ENCODE results near the gene CRYBB3. TPM values are rescaled to one million over a fixed set of nuclear protein-coding genes. Genes with fewer than 3 reads are reported as not detected.

Gene CRYBB3
- total RNA-seq, 2 experiments from 2014 or later = 0.71 to 0.72 TPM

DNA sequence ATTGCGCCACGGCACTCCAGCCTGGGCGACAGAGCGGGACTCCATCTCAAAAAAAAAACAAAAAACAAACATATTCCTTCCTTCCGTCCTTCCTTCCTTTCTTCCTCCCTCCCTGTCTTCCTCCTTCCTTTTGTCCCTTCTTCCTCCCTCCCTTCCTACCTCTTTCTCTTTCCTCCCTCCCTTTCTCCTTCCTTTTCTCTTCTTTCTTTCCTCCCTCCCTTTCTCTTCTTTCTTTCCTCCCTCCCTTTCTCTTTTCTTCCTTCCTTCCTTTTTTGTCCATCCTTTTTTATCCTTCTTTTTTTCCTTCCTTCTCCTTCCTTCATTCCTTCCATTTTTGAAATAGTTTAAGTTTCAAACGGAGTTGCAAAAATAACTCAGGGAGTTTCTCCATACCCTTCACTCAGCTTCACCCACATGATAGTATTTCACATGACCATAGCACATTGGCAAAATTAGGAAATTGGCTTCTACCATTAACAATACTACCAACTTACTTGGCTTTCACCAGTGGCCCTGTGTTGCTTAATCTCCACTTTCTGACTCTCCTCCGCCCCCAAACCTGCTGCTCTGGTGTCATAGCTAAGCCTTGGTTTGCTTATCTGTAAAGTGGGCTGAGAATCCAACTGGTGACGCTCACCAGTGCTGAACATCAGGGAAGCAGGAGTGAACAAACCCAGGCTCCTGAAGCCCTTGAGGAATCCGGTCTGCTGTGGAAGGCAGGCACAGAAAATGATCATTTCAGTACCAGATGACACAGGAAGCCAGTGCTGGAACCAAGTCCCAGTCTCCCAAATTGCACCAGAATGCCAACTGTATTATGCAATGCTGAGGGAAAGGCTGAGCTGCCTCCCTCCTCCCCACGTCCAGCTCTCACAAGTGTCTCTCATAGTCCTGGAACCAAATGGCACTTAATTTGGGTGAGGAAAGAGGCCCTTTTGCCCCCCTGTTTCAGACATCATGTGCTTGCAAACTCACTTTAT is 17.2 kb upstream of the CRYBB3 start:
- no peak for DNase-seq
- Mint-ChIP-seq H3K9me3 (peaks cover 7% of the 10 kb centered on the region), H3K36me3 (peaks cover 21% of the 10 kb centered on the region), H3K27me3 (no peaks in the 10 kb centered on the region), H3K4me1 (peaks cover 2% of the 10 kb centered on the region), H3K4me3 (no peak overlapping the region), H3K27ac (no peak overlapping the region)
- POLR2A ChIA-PET = no interaction called here
- ATAC-seq (ENCODE audit: low read depth) = no peak

DNA sequence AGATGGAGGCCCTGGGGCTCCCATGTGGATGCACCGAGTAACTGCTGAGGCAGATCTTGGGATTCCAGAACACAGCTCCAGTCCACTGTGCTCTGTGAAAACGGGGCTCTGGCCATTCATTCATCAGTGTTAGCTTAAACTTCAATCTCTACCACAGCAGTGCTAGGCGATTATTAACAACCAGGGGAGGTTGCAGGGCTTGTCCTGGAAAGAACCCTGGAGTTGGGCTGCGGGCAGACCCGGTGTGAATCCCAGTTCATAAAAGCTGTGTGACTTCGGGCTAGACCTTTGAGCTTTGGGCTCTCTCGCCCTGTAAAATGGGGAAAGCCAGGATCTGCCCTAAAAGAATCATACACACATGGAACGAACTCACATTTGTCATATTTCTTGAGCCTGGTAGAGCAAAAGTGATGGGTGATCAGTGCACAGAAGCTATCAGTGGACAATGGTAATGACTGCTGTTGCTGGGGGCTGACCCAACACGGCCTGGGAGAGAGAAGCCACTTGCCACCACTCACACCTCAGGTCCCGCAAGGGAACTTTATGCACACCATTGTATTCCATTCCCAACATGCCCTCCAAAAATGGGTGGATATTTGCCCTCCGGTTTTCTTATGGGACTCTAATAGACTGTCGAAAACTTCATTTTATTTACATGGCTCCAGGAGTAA is 15.6 kb upstream of the CRYBB3 start:
- no peak overlapping the region for H3K27ac Mint-ChIP-seq
- no peak for DNase-seq
- ATAC-seq (ENCODE audit: low read depth) = no peak
- H3K9me3 Mint-ChIP-seq = peaks cover 7% of the 10 kb centered on the region
- H3K4me3 Mint-ChIP-seq = no peak overlapping the region
- H3K36me3 Mint-ChIP-seq = peaks cover 18% of the 10 kb centered on the region
- H3K27me3 Mint-ChIP-seq = no peaks in the 10 kb centered on the region
- POLR2A ChIA-PET = no interaction called here
- peaks cover 2% of the 10 kb centered on the region for H3K4me1 Mint-ChIP-seq

DNA sequence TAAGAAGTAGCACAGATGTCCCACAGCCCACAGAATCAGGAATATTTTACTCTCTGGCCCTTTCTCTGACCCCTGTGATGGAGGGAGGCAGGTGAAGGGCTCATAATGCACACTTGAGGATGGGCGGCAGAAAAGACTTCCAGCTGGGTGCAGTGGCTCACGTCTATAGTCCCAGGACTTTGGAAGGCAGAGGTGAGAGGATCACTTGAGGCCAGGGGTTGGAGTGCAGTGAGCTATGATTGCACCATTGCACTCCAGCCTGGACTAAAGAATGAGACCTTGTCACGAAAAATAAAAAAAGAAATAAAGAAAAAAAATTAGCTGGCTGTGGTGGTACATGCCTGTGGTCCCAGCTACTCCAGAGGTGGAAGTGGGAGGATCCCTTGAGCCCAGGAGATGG is 13.5 kb upstream of the CRYBB3 start:
- no peak for ATAC-seq (ENCODE audit: low read depth)

DNA sequence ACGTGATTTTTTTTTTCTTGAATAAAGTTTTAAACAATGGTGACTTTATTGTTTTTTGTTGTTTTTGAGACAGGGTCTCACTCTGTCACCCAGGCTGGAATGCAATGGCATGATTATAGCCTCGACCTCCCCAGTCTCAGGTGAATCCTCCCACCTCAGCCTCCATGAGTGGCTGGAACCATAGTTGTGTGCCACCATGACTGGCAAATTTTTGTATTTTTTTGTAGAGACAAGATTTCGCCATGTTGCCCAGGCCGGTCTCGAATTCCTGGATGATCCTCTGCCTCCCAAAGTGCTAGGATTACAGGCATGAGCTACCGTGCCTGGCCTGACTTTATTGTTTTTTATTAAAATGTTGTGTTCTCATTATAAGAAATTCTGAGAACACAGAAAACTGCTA is 12.2 kb upstream of the CRYBB3 start:
- Mint-ChIP-seq H3K27ac (no peak overlapping the region), H3K27me3 (no peaks in the 10 kb centered on the region)

More for the DNA sequence above, 13.5 kb upstream of the CRYBB3 start:
- H3K4me1 Mint-ChIP-seq = peaks cover 2% of the 10 kb centered on the region
- H3K4me3 Mint-ChIP-seq = no peak overlapping the region
- no peaks in the 10 kb centered on the region for H3K9me3 Mint-ChIP-seq
- DNase-seq = no peak
- H3K27me3 Mint-ChIP-seq = no peaks in the 10 kb centered on the region
- H3K36me3 Mint-ChIP-seq = peaks cover 8% of the 10 kb centered on the region
- POLR2A ChIA-PET = no interaction called here
- no peak overlapping the region for H3K27ac Mint-ChIP-seq

DNA sequence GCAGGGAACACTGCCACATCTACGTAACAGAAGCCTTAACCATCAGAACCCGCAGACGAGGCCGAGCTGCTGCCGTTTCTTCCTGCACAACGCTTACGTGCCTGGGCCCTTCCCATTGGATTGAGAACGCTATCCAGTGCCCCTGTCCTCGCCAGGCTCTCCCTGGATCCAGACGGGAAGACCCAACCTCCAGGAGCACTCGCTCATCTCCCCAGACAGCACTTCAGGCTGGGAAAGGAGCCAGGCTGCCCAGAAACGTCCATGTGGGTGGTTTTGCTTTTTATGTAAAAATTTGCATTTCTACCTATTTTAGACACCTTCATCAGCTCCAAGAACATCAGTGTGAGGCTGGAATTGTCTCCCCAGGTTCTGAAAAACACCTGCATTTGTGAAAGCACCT is 7.3 kb upstream of the CRYBB3 start:
- DNase-seq = no peak
- H3K4me3 Mint-ChIP-seq = no peak overlapping the region
- no peaks in the 10 kb centered on the region for H3K4me1 Mint-ChIP-seq
- H3K9me3 Mint-ChIP-seq = no peaks in the 10 kb centered on the region
- no peak for ATAC-seq (ENCODE audit: low read depth)
- no peak overlapping the region for H3K27ac Mint-ChIP-seq
- no peaks in the 10 kb centered on the region for H3K27me3 Mint-ChIP-seq
- H3K36me3 Mint-ChIP-seq = peaks cover 2% of the 10 kb centered on the region
- POLR2A ChIA-PET = no interaction called here

More for the DNA sequence above, 12.2 kb upstream of the CRYBB3 start:
- Mint-ChIP-seq H3K4me1 (peaks cover 2% of the 10 kb centered on the region), H3K4me3 (no peak overlapping the region), H3K9me3 (no peaks in the 10 kb centered on the region), H3K36me3 (peaks cover 2% of the 10 kb centered on the region)
- no peak for DNase-seq
- no peak for ATAC-seq (ENCODE audit: low read depth)
- POLR2A ChIA-PET = no interaction called here

DNA sequence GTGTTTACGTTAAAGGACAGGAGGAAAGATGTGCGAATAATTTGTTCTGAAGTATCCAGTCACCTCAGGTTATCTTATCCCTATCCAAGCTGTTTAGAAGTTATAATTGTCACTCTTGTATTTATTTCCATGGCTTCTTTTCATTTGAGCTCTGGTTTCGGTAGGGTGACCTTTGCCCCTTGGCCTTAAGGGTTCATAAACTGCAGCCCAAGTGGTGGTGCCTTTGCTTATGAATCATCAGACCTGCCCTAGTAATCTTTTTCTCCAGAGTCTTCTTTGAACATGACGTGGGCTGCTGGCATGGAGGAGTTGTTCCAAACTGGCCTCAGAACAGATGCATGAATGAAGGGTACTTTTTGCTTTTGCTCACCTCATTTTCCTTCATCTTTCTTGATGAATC is 6.5 kb upstream of the CRYBB3 start:
- Mint-ChIP-seq H3K4me1 (no peaks in the 10 kb centered on the region), H3K27me3 (no peaks in the 10 kb centered on the region), H3K27ac (no peak overlapping the region), H3K9me3 (no peaks in the 10 kb centered on the region), H3K36me3 (peaks cover 2% of the 10 kb centered on the region), H3K4me3 (no peak overlapping the region)
- DNase-seq = no peak
- POLR2A ChIA-PET = no interaction called here
- ATAC-seq (ENCODE audit: low read depth) = no peak

DNA sequence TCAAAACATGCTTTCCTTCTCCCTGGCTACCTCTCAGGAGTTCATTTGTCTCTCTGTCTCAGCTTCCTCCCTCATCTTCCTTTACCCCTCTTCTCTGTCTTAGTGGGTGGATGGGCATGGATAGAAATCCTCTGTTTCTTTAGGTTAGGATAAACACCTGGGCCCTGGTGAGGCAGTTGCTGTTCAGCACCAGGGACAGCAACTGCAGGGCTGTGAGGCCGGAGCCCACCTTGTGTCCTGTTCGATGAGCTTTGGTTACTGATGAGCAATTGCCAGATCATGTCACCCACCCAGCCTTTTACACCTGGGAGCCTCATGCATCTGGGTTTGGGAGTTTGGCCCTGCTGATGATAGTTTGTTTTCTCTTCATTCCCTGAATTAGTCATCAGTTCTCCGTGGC is 6.1 kb upstream of the CRYBB3 start:
- ATAC-seq (ENCODE audit: low read depth) (no peak), DNase-seq (no peak)
- Mint-ChIP-seq H3K4me1 (no peaks in the 10 kb centered on the region), H3K9me3 (no peaks in the 10 kb centered on the region), H3K27me3 (no peaks in the 10 kb centered on the region), H3K27ac (peak overlapping the region; percentile 3), H3K4me3 (no peak overlapping the region), H3K36me3 (peaks cover 2% of the 10 kb centered on the region)
- POLR2A ChIA-PET = no interaction called here

DNA sequence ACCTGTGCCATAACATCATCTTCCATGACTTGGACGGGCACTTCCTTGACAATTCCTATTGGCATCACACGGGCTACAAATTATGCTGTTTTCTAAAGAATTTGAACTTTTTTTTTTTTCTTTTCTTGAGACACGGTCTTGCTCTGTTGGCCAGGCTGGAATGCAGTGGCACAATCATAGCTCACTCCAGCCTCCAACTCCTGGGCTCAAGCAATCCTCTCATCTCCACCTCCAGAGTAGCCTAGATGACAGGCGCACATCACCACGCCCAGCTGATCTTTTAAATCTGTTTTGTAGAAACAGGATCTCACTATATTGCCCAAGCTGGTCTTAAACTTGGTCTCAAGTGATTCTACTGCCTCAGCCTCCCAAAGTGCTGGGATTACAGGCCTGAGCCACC is 3.3 kb upstream of the CRYBB3 start:
- DNase-seq (no peak), ATAC-seq (ENCODE audit: low read depth) (no peak)
- Mint-ChIP-seq H3K9me3 (no peaks in the 10 kb centered on the region), H3K4me3 (no peak overlapping the region), H3K27me3 (no peaks in the 10 kb centered on the region), H3K36me3 (peaks cover 2% of the 10 kb centered on the region), H3K27ac (no peak overlapping the region), H3K4me1 (peaks cover 8% of the 10 kb centered on the region)
- POLR2A ChIA-PET = no interaction called here

DNA sequence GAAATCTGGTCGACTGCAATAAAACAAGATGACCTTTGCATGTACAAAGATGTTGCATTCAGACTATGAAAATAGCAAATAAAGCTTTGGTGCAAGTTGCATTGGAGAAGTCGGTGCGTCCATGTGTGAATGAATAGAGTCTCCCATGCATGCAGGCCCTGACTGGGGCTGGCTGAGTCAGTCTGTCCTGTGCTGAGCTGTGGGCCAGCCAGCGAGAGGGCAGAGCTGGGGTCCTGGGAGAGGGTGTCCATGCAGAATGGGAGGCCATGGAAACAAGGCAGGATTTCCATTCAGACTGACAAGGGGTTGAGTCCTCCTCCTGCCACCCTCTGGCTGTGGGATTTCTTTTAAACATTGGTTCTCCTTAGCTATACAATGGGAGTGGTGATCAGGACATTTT is 2.3 kb upstream of the CRYBB3 start:
- H3K4me3 Mint-ChIP-seq = no peak overlapping the region
- no peaks in the 10 kb centered on the region for H3K9me3 Mint-ChIP-seq
- H3K36me3 Mint-ChIP-seq = peaks cover 2% of the 10 kb centered on the region
- H3K4me1 Mint-ChIP-seq = peaks cover 17% of the 10 kb centered on the region
- POLR2A ChIA-PET = interaction anchor here (0.6 kb wide), 1 partner anchor 264 kb away, joined by 7 read pairs; no protein-coding TSS in a partner anchor
- H3K27ac Mint-ChIP-seq = no peak overlapping the region
- no peak for DNase-seq
- no peaks in the 10 kb centered on the region for H3K27me3 Mint-ChIP-seq
- no peak for ATAC-seq (ENCODE audit: low read depth)

DNA sequence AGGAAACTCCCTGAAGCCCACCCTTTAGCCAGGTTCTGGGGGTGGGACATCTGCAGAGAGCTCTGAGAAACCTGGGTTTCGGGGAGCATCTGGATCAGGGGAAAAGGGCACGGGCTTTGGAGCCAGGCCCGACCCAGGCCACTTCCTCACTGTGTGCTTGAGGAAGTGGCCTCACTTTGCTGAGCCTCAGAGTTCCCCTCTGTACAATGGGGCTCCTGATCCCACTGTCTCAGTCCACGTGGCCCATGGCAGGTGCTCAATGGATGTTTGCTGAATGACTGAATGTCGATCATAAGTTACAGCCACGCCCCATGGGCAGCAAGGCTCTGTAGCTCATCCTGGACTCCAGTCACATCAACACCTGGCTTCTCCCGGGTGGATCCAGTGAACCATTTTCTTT is 1.3 kb downstream of the CRYBB3 start:
- peak overlapping the region; percentile 25 for H3K27ac Mint-ChIP-seq
- ATAC-seq (ENCODE audit: low read depth) = no peak
- H3K27me3 Mint-ChIP-seq = no peaks in the 10 kb centered on the region
- DNase-seq = no peak
- H3K4me1 Mint-ChIP-seq = peaks cover 17% of the 10 kb centered on the region
- H3K9me3 Mint-ChIP-seq = no peaks in the 10 kb centered on the region
- H3K36me3 Mint-ChIP-seq = no peaks in the 10 kb centered on the region
- H3K4me3 Mint-ChIP-seq = no peak overlapping the region
- POLR2A ChIA-PET = no interaction called here

DNA sequence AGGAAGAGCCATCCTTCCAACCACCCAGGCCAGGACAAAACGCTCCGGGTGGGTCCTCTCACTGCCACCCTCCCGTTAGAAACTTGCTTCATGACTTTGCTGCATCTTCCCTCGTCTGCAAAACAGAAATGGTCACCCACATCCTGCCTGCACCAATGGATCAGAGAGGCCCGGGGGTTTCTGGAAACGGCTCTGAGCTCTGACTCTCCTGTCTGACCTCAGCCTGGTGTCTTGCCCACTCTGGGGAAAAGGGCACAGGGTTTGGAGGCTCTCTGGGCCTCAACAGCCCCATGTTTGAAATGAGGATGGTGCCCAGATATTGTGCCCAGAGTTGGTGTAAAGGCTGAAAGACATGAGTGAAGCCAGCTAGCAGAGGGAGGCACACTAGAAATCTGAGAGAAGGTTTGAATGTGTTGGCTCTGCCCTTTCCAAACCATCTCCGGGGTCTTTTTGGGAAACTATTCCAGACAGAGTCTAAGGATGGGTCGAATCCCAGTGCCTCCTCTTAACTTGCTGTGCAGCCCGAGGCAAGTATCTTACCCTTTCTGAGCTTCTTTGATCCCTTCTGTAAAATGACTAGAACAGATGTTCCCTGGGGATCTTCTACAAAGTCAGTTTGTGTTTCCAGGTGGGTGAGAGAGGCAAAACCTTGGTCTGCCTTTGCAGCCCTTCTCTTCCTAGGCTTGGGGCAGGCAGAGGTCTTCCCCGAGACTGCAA is 2.1 kb downstream of the CRYBB3 start:
- peak overlapping the region; percentile 15 for H3K27ac Mint-ChIP-seq
- POLR2A ChIA-PET = interaction anchor here (0.6 to 0.8 kb wide), 2 partner anchors 14 to 120 kb away, joined by 3 read pairs; no protein-coding TSS in a partner anchor
- peak; percentile 62 for ATAC-seq (ENCODE audit: low read depth)

DNA sequence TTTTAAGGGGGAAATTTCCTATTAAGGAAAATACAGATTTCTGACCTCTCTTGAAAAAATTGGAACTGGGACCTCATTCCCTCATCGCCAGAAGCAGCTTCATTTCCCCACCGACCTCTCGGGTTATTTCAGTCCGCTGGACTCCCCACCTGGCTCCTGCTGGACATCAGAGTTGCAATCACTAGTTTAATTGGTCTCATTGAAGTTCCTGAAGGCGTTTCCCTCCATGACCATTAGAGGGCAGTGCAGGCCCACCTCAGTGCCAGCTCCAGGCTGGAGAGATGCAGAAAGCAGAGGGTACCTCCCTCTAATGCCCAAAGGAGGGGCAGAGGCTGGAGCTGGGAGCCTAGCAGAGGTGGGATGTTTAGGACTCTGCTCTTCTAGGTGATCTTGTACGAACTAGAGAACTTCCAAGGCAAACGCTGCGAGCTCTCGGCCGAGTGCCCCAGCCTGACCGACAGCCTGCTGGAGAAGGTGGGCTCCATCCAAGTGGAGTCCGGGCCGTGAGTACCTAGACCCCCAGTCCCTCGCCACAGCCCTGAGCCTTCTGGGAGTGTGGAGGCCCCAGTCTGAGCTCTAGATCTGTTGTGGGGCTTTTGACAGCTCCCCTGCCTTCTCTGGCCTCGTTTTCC is 2.7 kb downstream of the CRYBB3 start:
- ATAC-seq (ENCODE audit: low read depth) = peak; percentile 37
- no peak overlapping the region for H3K4me3 Mint-ChIP-seq
- peaks cover 17% of the 10 kb centered on the region for H3K4me1 Mint-ChIP-seq
- DNase-seq = peak; percentile 65
- POLR2A ChIA-PET = interaction anchor here (0.8 kb wide), 1 partner anchor 121 kb away, joined by 3 read pairs; no protein-coding TSS in a partner anchor
- H3K27ac Mint-ChIP-seq = peak overlapping the region; percentile 39
- H3K9me3 Mint-ChIP-seq = no peaks in the 10 kb centered on the region
- no peaks in the 10 kb centered on the region for H3K36me3 Mint-ChIP-seq
- H3K27me3 Mint-ChIP-seq = no peaks in the 10 kb centered on the region

More for the DNA sequence above, 2.1 kb downstream of the CRYBB3 start:
- DNase-seq = no peak
- Mint-ChIP-seq H3K9me3 (no peaks in the 10 kb centered on the region), H3K27me3 (no peaks in the 10 kb centered on the region), H3K4me3 (no peak overlapping the region), H3K36me3 (no peaks in the 10 kb centered on the region), H3K4me1 (peaks cover 17% of the 10 kb centered on the region)

DNA sequence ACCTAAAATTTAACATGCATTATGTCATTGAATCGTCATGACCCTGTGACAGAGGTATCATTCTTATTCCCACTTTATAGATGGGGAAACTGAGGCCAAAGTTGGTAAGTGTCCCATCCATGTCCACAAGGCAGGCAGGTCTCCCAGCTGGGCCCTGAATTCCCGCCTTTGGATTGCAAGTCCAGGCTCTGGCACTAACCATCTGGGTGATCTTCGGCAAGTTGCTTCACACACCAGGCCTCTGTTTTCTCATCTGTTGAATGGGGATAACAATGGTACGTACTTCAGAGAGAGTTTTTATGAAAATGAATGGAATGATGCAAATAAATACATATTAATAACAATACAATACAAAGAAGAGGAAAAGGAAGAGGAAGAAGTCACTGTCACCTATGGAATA is 3.4 kb downstream of the CRYBB3 start:
- Mint-ChIP-seq H3K27ac (no peak overlapping the region), H3K27me3 (no peaks in the 10 kb centered on the region), H3K36me3 (no peaks in the 10 kb centered on the region), H3K9me3 (no peaks in the 10 kb centered on the region), H3K4me3 (no peak overlapping the region), H3K4me1 (peaks cover 17% of the 10 kb centered on the region)
- ATAC-seq (ENCODE audit: low read depth) (no peak), DNase-seq (no peak)
- POLR2A ChIA-PET = no interaction called here

Measured in activated naive CD8-positive, alpha-beta T cell treated with anti-CD3 and anti-CD28 coated beads, Interleukin-2, amount 10 ng/mL, durations not matched to agents 7 days and 5 days (primary cell).